ENCODE data around the gene TMEM44. TPM values are rescaled to one million over a fixed set of nuclear protein-coding genes. Genes with fewer than 3 reads are reported as not detected.

Gene TMEM44
- total RNA-seq, 6 experiments from 2014 or later = 11.8 to 14.0 (median 13.2) TPM

- Mint-ChIP-seq H3K4me3 (peak overlapping the region; percentile 99), H3K27ac (peak overlapping the region; percentile 99), H3K4me1 (ENCODE audit: low read depth) (peaks cover 38% of the 10 kb centered on the region), H3K36me3 (ENCODE audit: low read depth) (peaks cover 10% of the 10 kb centered on the region), H3K27me3 (ENCODE audit: insufficient read depth) (no peaks in the 10 kb centered on the region), H3K9me3 (no peaks in the 10 kb centered on the region)
- TF ChIP-seq CTCF (IDR thresholded peaks at IDR 0.05) = peak; percentile 93
- peak; percentile 59 for DNase-seq
Measured at GRCh38 chr3:194671511-194671899, 38.3 kb upstream of the TMEM44 start.

DNA sequence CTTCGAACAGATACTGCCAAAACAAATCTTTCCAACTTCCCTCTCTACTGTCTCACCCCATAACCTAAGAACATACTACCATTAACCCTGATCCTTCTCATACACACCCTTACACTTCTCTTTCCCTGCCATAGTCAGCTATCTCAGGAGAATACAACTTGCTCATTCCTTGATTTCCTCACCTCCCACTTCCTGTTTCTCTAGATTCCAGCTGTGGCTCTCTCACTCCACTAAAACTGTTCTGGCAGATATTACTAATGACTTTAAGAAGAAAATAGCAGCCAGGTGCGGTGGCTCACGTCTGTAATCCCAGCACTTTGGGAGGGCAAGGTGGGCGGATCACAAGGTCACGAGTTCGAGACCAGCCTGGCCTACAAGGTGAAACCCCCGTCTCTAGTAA is 34.1 kb upstream of the TMEM44 start:
- 0 out of 2 replicates have a peak overlapping the region, but pooled peaks have one; percentile 4 for H3K27ac Mint-ChIP-seq
- DNase-seq = no peak
- no peak for TF ChIP-seq CTCF (IDR thresholded peaks at IDR 0.05)
- no peak overlapping the region for H3K4me3 Mint-ChIP-seq
- no peaks in the 10 kb centered on the region for H3K9me3 Mint-ChIP-seq
- peaks cover 25% of the 10 kb centered on the region for H3K36me3 Mint-ChIP-seq (ENCODE audit: low read depth)
- H3K4me1 Mint-ChIP-seq (ENCODE audit: low read depth) = peaks cover 19% of the 10 kb centered on the region
- no peaks in the 10 kb centered on the region for H3K27me3 Mint-ChIP-seq (ENCODE audit: insufficient read depth)

GRCh38 chr3:194664857-194665256 is 31.6 kb upstream of the TMEM44 start:
- Mint-ChIP-seq H3K27ac (no peak overlapping the region), H3K9me3 (no peaks in the 10 kb centered on the region), H3K4me1 (ENCODE audit: low read depth) (peaks cover 2% of the 10 kb centered on the region; the same call in 1 of the 2 replicates), H3K36me3 (ENCODE audit: low read depth) (peaks cover 25% of the 10 kb centered on the region), H3K4me3 (no peak overlapping the region), H3K27me3 (ENCODE audit: insufficient read depth) (no peaks in the 10 kb centered on the region)
- DNase-seq = no peak
- TF ChIP-seq CTCF (IDR thresholded peaks at IDR 0.05) = no peak; the same call in 1 of the 2 replicates

DNA sequence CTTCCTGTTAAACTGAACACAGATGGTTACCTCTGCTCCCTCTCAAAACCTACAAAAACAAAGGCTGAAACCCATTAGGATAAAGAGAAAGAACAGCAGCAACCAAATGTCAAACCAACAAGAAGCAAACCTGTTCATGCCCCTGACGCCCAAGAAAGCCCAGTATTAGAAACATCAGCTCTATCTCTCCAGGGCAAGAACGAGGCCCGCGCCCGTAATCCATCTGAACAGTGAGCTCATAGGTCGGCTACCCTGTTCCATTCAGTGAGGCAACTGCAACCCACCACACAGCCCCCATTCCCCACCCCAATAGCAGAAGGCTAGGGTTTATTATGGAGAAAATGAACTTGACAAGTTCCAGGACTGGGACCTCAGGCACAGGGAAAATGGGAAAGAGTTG is 28.7 kb upstream of the TMEM44 start:
- Mint-ChIP-seq H3K27ac (no peak overlapping the region), H3K4me1 (ENCODE audit: low read depth) (no peaks in the 10 kb centered on the region), H3K36me3 (ENCODE audit: low read depth) (peaks cover 30% of the 10 kb centered on the region), H3K4me3 (no peak overlapping the region), H3K27me3 (ENCODE audit: insufficient read depth) (no peaks in the 10 kb centered on the region), H3K9me3 (no peaks in the 10 kb centered on the region)
- TF ChIP-seq CTCF (IDR thresholded peaks at IDR 0.05) = no peak
- no peak for DNase-seq

GRCh38 chr3:194661374-194661773 is 28.2 kb upstream of the TMEM44 start:
- Mint-ChIP-seq H3K4me3 (no peak overlapping the region), H3K36me3 (ENCODE audit: low read depth) (peaks cover 33% of the 10 kb centered on the region), H3K27me3 (ENCODE audit: insufficient read depth) (no peaks in the 10 kb centered on the region), H3K4me1 (ENCODE audit: low read depth) (no peaks in the 10 kb centered on the region), H3K9me3 (no peaks in the 10 kb centered on the region), H3K27ac (no peak overlapping the region)
- no peak for DNase-seq
- no peak for TF ChIP-seq CTCF (IDR thresholded peaks at IDR 0.05)

- peaks cover 18% of the 10 kb centered on the region for H3K36me3 Mint-ChIP-seq (ENCODE audit: low read depth)
- no peak for DNase-seq
- H3K27me3 Mint-ChIP-seq (ENCODE audit: insufficient read depth) = no peaks in the 10 kb centered on the region
- no peak for TF ChIP-seq CTCF (IDR thresholded peaks at IDR 0.05)
- no peak overlapping the region for H3K4me3 Mint-ChIP-seq
- no peaks in the 10 kb centered on the region for H3K4me1 Mint-ChIP-seq (ENCODE audit: low read depth)
- H3K9me3 Mint-ChIP-seq = no peaks in the 10 kb centered on the region
- H3K27ac Mint-ChIP-seq = no peak overlapping the region
Measured at GRCh38 chr3:194659778-194660177, 26.6 kb upstream of the TMEM44 start.
